HG03469 (cell line): ENCODE results near the gene AK4.

Experiments
- ATAC-seq: cut with Tn5 transposase; IDR thresholded peaks from one replicate; pipeline ENCODE4 v1.9.1; 2021; ENCODE audit warnings: mild to moderate bottlenecking, moderate library complexity, moderate number of reproducible peaks; ENCODE audit not compliant: unreplicated experiment

AK4 gene

DNA sequence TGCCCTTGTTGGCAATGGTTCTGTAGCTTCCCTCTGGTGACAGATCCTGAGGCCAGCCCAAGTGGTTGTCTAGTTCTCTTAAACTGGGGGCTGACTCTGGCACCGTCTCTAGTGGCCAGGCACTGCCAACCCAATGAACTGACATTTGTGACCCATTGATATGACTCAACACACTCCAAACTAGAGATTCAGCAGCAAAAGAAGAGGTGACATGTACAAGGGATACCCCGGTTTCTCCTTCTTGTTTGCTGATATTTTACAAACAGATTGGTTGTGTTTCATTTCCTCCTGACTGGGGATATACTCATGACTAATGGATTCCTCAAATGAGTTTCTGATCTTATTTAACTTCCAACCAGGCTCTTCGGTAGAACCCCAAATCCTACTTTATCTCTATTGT is 95.5 kb downstream of the AK4 start:
- no peak for ATAC-seq

DNA sequence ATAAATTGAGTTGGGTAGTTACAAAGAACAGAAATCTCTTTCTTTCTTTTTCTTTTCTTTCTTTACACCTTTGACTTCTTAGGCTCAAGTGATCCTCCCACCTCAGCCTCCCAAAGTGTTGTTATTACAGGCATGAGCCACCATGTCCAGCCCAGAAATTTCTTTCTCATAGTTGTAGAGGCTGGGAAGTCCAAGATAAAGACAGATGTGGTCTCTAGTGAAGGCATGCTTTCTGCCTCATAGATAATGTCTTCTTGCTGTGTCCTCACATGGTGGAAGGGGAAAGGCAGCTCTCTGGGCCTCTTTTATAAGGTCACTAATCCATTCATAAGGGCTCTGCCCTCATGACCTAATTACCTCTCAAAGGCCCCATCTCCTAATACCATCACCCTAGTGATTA is 97.3 kb downstream of the AK4 start:
- ATAC-seq = no peak

DNA sequence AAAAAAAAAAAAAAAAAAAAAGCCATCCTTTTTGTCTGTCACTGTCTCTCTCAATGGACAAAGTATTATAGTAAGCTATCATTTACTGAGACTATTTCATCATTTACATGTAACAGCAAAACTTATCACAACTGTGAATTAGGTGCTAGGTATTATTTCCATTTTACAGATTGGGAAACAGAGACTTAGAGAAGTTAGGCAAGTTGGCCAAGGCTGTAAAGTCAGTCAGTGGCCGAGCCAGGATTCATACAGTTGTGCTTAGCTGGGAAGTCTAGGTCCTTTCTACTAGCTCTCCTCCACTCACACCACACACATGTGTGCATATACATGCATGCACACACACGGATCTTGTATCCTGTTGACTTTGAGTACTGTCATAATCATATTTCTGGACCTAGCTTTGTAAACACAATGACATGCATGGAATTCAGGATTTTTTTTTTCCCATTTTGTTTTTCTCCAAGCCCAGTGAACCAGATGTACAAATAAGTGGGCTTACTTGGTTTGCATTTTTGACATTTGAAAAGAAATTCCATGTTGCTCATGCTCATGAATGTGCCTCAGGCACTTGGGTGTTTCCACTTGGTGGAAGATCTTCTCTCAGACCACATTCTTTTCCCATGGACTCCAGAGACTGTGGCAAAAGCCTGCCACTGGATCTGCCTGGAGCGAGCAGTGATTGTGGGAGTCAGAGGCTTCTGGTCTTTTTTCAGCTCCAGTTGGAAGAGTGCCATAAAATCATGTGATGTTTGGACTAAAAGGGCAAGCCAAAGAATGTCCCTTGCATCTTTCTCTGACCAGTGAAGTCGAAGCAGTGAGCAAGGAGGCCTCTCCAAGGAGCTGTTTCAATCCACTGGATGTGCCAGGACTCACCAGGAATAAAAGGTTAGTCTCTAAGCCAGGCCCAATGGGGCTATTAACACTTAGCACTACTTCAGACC is 99.7 kb downstream of the AK4 start:
- no peak for ATAC-seq

DNA sequence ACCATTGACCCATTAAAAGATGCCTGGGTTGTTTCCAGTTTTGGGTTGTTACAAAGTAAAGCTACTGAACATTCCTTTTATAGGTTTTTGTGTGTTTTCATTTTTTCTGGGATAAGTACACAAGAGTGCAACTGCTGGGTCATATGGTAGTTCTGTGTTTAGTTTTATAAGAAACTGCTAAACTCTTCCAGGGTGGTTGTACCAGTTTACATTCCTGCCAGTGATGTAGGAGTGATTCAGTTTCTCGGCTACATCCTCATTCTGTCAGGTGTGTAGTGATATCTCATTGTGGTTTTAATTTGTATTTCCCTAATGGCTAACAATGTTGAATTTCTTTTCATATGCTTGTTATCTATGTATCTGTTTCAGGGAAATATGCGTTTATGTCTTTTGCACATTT is 102.8 kb downstream of the AK4 start:
- ATAC-seq = no peak

DNA sequence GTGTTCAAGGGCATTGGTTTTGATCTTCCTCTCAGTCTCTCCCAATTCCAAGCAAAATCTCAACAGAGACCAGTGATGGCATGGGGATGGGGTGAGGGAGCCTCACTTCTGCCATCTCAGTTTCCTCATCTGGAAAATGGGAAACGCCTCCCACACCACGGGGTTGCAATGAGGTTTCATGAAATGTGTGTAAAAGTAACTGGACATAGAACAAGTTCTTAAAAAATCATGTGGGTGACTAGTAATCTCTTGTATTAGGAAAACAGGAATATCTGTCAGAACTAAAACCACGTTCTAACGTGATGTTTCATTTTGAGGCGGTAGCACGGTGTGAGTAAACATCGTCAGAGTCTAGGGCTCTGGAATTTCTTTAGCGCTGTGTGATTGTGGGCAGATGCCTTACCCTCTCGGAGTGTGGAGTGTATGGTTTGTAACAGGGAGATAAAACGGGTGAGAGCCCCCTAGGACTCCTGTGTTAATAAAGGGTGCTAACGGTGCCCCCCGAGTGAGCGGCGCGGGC is 105.9 kb downstream of the AK4 start:
- ATAC-seq = peak; percentile 19

DNA sequence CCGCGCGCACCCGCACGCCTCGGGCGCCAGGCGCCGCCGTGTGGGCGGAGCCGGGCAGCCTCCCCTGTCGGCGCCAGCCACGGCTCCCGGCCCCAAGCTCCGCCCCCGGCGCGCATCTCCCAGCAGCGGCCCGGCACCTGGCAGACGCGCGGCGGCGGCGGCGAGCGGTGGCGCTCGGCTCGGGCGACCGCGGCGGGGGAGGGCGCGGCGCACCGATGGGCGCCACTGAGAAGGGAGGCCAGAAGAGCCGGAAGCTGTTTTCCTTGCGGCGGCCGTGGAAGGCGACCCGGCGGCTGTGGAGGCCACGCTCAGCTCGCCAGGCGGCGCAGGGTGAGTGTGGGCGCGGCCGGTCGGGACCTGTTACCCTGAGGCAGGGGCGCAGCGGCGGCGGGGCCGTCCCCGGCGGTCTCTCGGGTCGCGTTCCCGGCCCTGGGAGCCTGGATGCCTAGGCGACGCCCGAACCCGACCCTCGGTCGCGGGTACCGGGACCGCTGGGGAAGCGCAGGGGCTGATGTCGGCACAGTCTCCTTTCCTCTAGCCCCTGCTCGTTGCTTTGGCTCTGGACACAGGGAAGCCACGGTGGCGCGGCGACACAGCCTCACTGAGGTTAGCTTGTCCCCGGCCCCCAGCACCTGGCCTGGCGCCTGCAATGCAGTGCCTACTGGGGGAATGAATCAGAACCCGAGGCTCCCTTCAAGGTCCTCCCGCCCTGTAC is 106.5 kb downstream of the AK4 start:
- peak; percentile 93 for ATAC-seq

DNA sequence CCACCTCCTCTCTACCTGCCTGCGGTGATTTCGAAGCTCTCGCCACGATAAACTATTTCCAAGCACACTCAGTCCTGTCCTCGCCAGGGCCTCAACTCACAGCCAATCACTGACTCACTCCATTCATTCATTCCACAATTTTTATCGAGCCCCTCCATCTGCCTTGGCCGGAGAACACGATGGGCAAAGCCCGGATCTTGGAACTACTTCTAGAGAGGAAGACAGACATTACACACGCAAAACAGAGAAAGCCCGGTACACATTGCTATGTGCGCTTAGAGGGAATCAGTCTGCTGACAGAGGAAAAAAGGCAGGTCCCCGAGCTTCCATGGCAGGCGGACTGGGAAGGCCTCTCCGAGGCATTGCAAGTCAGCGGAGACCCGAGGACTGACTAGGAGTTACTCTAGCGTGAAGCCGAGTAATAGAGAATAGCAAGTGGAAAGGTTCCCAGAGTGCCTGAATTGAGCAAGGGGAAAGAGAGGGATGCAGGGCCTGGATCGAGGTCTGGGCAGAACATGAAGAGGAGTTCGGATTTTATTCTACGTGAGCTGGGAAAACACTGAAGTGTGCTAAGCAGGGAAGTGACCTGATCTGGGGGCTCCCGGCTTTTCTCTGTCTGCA is 107.1 kb downstream of the AK4 start:
- ATAC-seq = no peak

DNA sequence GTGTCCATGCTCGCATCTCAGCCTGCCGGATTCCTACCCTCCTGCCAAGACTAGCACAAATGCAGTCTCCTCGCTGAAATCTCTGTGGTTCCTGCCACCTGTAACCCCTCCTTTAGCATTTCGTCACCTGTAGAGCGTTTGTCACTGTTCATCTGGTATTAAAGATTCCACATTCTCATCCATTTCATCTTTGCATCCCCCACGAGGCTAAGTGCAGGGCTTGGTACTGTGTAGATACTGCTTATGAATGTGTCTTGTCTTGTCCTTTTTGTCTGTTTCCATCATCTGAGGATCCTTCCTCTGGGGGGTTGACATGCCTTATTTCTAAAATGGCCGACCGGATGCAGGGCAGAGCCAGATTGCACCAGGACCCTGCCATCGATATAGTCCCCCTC is 107.7 kb downstream of the AK4 start:
- no peak for ATAC-seq

DNA sequence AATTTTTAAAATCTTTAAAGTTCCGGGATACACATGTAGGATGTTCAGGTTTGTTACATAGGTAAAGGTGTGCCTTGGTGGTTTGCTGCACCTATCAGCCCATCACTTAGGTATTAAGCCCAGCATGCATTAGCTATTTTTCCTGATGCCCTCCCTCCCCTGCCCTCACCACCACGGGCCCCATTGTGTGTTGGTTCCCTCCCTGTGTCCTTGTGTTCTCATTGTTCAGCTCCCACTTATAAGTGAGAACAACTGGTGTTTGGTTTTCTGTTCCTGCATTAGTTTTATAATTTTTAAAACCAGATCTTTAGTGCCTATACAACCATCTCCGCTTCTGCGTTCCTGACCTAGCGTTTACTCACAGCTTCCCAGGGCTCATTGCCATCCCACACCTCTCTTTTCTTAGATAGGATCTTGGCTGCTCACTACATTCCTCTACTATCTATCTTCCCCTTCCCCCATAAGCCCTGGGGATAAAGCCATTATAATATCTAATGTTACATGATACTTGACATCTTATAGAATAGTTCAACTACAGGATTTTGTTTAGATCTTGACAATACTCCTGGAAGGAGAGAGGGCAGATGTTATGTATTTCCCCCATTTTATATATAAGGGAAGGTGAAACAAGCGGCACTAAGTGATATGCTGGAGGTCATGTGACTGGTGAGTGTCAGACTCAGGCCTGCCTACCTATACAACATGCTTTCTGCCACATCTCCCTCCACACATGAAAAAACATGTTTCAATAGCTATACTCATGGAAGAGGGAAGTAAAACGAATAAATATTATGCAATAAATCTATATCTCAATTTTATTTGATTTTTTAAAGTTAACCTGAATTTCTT is 109.1 kb downstream of the AK4 start:
- ATAC-seq = no peak

DNA sequence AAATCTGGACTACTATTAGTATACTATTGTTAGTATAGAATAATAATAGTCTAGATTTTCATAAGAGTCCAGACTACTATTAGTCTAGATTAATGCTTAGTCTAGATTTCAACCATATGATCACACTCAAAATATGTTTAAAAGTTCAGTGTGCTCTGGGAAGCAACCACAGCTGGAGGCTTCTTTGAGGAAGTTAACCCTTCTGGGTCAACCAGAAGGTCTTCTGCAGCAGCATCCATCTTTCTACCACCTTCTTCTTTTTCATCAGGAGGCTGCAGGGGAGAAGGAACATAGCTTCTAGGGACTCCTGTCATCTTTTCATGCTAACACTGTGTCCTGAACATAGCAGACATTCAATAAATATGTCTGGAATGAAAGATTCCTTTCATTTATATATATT is 110.1 kb downstream of the AK4 start:
- no peak for ATAC-seq

DNA sequence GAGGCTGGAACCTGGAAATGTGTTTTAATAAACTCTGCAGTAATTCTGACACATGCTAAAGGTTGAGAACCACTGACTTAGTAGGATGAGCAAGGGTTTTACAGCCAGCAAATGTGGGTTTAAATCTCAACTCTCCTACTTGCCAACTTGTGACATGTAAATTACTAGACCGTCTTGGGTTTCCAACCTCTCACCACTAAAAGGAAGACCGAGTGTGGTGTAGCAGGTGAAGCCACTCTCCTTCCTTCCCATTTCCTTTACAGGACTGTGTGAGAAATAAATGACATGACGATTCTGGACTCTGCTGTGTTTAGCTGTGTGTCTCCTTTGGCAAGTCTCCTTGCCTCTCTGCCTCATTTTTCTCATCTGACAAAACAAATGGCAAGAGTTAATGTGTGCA is 111.8 kb downstream of the AK4 start:
- ATAC-seq = no peak

DNA sequence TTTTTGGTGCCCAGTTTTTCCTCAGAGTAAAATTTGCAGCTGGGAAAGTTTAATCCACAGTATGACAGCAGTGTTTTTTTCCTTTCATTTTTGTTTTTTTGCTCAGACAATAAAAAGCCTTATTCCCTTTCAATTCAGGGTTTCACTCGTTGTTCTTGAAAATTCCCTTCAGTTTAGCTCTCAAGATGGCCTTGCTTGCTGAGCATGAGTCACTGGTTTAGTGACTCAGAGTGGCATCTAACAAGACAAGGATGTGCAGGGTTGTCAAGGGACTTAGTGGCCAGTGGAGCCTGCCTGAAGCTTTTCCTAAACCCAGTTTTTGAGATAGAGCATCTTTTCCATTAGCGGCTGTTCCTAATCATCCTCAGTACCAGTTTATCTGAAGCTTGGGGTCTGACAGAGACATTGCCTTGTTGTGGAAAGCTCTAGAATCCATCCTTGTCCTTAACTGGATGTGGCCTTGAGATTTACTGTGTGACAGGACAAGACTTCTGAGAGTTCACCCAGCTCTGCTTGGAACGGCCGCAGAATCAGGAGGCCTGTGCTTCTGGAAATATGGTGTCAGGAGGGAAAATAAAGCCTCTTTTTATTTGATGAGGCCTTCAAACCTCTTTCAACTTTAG is 113.0 kb downstream of the AK4 start:
- no peak for ATAC-seq

DNA sequence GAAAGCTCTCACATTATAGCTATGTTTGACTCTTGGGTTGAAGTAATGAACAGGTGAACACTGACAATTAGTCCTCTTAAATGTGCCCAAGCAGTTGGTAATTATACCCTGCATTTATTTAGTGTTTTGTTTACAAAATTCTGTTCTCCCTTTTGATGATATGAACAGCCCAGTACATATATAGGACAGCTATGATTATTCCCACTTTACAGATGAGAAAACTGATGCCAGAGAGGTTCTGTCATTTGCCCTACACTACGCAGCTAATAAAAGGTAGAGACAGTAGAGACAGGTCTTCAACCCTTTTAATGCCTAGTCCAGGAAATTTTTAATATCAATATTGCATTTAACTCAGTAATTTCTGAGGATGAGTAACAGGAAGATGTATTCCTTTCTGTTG is 115.3 kb downstream of the AK4 start:
- no peak for ATAC-seq

DNA sequence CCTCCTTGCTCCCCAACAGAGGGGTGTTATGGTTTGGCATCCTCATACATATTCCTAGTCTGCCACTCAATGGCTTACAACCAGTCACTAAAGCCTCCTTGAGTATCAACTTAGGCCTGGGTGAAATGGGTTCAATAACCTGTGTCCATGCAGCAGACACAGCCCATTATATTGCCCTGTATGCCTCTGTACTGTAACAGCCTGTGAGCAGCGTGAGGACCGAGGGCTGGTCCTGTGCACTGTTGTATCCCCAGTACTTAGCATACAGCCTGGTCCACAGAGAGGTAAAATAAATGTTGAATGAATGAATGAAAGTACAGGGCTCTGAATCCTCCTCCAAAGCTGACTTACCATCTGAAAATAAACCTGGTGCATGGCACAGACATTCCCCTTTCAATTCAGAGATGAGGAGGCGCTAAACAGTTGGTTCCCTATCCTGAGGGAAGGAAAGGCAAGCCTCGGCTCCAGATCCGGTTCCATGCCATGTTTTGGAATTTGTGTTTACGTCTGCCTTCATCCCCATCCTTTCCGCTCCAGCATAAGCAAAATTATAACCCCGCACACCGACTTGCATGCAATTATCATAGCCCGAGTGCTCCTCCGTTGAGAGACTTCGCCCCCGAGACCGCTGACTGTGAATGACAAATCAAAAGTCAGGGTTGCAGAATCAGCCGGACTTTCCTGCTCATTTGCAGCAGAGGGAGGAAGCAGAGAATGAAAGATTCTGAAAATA is 116.4 kb downstream of the AK4 start:
- no peak for ATAC-seq

DNA sequence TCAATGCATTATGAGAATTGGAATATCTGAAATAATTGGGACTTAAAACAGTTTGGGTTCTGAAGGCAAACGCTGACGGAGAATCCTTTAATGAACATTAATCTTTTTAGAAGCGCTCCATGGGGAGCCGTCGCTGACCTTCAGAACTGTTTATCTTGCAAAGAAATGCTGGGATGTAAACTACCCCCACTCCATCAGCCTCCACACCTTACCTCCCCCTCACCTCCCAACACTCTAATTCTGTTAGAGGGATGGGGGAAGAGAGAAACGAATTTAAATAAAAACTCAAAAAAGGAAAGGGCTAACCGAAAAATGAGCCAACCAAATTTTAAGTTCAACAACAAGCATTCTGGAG is 117.3 kb downstream of the AK4 start:
- no peak for ATAC-seq

DNA sequence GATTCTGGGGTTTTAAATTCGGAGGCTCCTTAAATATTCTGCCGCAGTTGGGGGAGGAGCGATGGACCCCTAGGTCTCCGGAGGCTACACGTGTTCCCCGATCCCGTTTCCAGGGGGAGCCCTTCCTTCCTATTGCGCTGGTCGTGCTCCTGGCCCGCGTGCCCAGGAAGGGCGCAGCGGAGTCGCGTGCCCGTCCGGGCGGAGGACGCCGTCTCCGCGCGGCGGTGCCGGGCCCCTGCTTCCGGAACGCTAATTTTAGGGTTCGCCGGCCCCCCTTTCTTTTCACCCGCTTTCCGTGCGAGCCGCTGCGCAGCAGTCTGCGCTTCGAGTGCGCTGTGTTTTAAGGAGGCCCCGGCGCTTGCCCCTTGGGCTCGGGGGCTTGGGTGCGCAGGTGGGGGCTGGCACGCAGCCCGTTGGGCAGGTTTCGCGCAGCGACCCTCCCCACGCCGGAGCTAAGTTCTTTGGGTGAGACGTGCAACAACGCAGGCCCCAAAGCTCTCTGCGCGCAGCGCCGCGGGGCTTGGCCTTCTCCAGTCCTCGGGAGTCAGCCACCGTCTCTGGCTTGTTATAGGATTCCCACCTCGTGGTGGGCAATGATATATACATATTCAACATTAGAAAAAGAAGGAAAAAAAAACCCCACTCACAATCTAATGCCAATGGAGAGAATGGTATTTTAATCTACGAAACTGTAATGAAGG is 117.8 kb downstream of the AK4 start:
- peak; percentile 33 for ATAC-seq

DNA sequence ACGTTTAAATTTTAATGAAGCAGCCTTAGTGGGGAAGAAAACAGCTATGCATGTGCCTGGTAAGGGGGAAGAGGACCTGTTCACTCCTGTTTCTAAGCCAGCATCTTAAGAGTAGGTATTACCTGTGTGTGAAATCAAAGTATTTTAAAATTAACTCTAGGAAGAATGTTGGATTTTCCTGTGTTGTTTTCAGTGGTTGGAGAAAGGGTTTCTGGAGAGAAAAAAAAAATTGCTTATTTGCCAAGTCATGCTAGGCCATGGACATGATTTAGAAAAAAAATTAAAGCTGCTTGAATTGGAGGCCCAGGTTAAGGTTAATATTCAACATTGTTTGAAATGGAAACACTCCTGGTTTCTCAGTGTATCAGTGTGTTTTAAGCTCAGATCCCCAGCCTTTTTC is 118.5 kb downstream of the AK4 start:
- ATAC-seq = no peak

DNA sequence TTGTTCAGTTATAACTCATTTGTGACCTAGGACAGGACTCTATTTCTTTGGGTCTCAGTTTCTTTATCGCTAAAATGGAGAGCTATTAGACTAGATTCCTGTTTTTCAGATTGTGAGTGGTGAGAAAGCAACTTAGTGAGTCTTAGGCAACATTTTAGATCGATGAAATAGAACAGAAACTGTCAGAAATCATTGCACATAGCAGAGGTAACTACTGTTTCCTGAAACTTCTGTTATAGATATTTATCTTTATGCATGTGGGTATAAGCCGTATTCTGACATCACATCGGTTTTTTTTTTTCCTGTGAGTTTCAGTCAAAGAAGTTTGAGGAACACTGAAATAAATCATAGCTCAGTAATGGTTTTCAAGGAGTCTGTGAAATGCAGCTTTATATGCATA is 119.3 kb downstream of the AK4 start:
- ATAC-seq = no peak

DNA sequence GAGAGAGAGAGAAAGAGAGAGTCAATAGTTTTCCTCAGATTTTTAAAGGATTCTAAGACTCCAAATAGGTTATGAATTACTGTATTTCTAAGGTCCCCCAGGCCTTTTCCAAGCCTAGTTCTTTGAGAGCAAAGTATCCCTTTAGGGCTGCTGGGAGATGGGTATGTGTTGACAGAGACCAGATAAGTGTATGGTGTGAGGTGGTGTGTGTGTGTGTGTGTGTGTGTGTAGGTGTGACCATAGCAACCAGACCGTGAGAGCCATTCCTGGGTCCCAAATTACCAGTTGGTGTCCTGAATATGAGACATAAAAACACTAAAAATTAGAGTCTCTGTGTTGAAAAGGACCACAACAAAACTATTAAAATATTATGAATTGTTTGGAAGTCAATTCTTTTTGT is 119.7 kb downstream of the AK4 start:
- no peak for ATAC-seq
